ENCODE data around the gene PLCB2. TPM values are rescaled to one million over a fixed set of nuclear protein-coding genes. Genes with fewer than 3 reads are reported as not detected.

The PLCB2 gene, protein sequence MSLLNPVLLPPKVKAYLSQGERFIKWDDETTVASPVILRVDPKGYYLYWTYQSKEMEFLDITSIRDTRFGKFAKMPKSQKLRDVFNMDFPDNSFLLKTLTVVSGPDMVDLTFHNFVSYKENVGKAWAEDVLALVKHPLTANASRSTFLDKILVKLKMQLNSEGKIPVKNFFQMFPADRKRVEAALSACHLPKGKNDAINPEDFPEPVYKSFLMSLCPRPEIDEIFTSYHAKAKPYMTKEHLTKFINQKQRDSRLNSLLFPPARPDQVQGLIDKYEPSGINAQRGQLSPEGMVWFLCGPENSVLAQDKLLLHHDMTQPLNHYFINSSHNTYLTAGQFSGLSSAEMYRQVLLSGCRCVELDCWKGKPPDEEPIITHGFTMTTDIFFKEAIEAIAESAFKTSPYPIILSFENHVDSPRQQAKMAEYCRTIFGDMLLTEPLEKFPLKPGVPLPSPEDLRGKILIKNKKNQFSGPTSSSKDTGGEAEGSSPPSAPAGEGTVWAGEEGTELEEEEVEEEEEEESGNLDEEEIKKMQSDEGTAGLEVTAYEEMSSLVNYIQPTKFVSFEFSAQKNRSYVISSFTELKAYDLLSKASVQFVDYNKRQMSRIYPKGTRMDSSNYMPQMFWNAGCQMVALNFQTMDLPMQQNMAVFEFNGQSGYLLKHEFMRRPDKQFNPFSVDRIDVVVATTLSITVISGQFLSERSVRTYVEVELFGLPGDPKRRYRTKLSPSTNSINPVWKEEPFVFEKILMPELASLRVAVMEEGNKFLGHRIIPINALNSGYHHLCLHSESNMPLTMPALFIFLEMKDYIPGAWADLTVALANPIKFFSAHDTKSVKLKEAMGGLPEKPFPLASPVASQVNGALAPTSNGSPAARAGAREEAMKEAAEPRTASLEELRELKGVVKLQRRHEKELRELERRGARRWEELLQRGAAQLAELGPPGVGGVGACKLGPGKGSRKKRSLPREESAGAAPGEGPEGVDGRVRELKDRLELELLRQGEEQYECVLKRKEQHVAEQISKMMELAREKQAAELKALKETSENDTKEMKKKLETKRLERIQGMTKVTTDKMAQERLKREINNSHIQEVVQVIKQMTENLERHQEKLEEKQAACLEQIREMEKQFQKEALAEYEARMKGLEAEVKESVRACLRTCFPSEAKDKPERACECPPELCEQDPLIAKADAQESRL
- total RNA-seq (100 to 1,000 TPM; 179 to 359 (median 186) TPM), polyA plus RNA-seq (10 to 100 TPM; 19.8 to 28.4 TPM), total RNA-seq (267 reads per million, percentile 95 among the genes with 10 or more reads in this experiment)

DNA sequence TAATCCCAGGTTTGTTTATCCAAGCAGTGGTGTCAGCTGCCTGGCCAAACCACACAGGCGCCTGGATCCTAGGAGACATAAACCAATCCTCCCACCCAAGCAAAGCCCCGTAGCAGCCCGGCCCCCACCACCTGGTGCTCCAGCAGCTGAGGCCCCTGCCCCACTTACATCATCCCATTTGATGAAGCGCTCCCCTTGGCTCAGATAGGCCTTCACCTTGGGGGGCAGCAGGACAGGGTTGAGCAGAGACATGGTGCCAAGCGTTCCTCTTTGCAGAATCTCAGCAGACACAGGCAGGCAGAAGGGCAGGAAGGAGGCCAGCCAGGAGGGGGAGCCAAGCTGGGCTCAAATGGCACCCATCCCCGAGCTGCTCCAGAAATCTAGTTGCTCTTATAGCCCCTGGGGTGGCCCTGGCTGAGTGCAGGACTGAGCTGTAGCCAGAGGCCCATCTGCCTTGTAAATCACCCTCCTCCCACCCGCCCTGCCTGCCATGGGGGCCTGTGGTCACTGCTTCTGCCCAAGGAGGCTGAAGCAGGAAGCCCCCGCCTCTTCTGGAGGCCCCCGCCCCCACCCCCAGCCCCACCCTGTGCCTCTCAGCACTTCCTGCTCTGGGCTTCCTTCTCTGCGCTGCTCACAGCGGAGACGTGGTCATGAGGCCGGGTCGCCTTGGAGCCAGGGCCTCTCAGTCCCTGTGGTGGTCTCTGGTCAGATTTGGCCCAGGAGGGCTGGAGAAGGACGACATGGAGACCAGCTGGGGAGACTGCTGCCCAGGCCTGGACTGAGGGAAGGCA is at the start of gene PLCB2:
Gene PLCB2, minus strand, starts transcription at position 515 of the 791 bp plus-strand sequence. Its CDS starts 263 bp downstream, at position 252.
- ChIA-PET CTCF (interaction anchor here (0.8 to 19.9 kb wide), 17 partner anchors 10 to 262 kb away, joined by 3 to 366 read pairs (median 4); partner anchors contain the start of genes ANKRD63, CCDC9B and INAFM2), POLR2A (interaction anchor here (0.5 to 6.4 kb wide), 18 partner anchors 12 to 372 kb away, joined by 3 to 93 read pairs (median 4); partner anchors contain the start of genes ANKRD63, BAHD1, BMF and INAFM2)
- H3K4me1 Mint-ChIP-seq: peaks cover 31 to 62% (median 48%) of the 10 kb centered on the region in 7 donors
- H3K27ac ChIP-seq (ENCODE audit: low read depth, low read length): peak within 1 kb of the TSS; percentile 94
- peaks cover 16 to 22% of the 10 kb centered on the region in 2 donors for H3K4me1 ChIP-seq (ENCODE audit: control insufficient read depth in 2 of 2, insufficient read depth in 2 of 2, low read length in 2 of 2)
- peaks cover 0 to 16% (median 7%) of the 10 kb centered on the region in 5 donors for H3K36me3 Mint-ChIP-seq
- H3K27me3 Mint-ChIP-seq: peaks cover 0 to 13% (median 0%) of the 10 kb centered on the region in 5 donors
- H3K36me3 ChIP-seq (ENCODE audit: control insufficient read depth in 2 of 3, insufficient read depth in 3 of 3, low read length in 3 of 3): peaks cover 0 to 29% (median under 1%) of the 10 kb centered on the region in 3 experiments
- DNase-seq (peak; percentile 57 to 83 (median 79)), ATAC-seq (peak; percentile 83)
- H3K27me3 ChIP-seq (ENCODE audit: control insufficient read depth in 2 of 2, insufficient read depth in 2 of 2, low read length in 2 of 2): no peaks in the 10 kb centered on the region
- peak within 1 kb of the TSS; percentile 99 for H3K4me3 ChIP-seq (ENCODE audit: low read length)
- intact Hi-C loops (cut with micrococcal nuclease): loop anchor here (1.0 to 5.0 kb wide), 7 partner anchors 14 to 147 kb away; partner anchors contain the start of genes ANKRD63 (in 1 of the 2), BUB1B (in 1 of the 2), DISP2 (in 1 of the 2) and INAFM2 (in 1 of the 2)
- peak within 1 kb of the TSS; percentile 93 to 99 (median 96) for H3K4me3 Mint-ChIP-seq
- peak within 1 kb of the TSS; percentile 93 to 99 (median 97) for H3K27ac Mint-ChIP-seq
- H3K9me3 ChIP-seq (ENCODE audit: control insufficient read depth in 2 of 3, low read length in 3 of 3): no peaks in the 10 kb centered on the region
- no peaks in the 10 kb centered on the region for H3K9me3 Mint-ChIP-seq

- Histone ChIP-seq H3K4me1 (ENCODE audit: control insufficient read depth in 2 of 2, insufficient read depth in 2 of 2, low read length in 2 of 2) (peaks cover 0 to 12% of the 10 kb centered on the region in 2 donors), H3K27ac (ENCODE audit: low read depth, low read length) (no peak overlapping the region), H3K27me3 (ENCODE audit: control insufficient read depth in 2 of 2, insufficient read depth in 2 of 2, low read length in 2 of 2) (no peaks in the 10 kb centered on the region), H3K36me3 (ENCODE audit: control insufficient read depth in 2 of 3, insufficient read depth in 3 of 3, low read length in 3 of 3) (no peaks in the 10 kb centered on the region), H3K4me3 (ENCODE audit: low read length) (no peak overlapping the region), H3K9me3 (ENCODE audit: control insufficient read depth in 2 of 3, low read length in 3 of 3) (no peaks in the 10 kb centered on the region)
- POLR2A ChIA-PET: interaction anchor here (1.4 kb wide), 1 partner anchor 10 kb away, joined by 5 read pairs; no protein-coding TSS in a partner anchor
- DNase-seq (no peak), ATAC-seq (no peak)
- Mint-ChIP-seq H3K4me1 (peaks cover 7 to 12% (median 8%) of the 10 kb centered on the region in 7 donors), H3K36me3 (peaks cover 0 to 6% (median under 1%) of the 10 kb centered on the region in 5 donors), H3K27ac (no peak overlapping the region), H3K27me3 (peaks cover 0 to 34% (median 9%) of the 10 kb centered on the region in 5 donors), H3K4me3 (peak overlapping the region; percentile 4 to 84 (median 82)), H3K9me3 (peaks cover 0 to 2% (median 0%) of the 10 kb centered on the region in 11 donors)
- intact Hi-C loops (cut with micrococcal nuclease): loop anchor here in 1 of 2 donors (5.0 kb wide), 1 partner anchor 50 kb away; the partner anchor contains the start of gene PLCB2
- CTCF ChIA-PET: no interaction called here
Observed at GRCh38 chr15:40357246-40357645, 49.5 kb upstream of the PLCB2 start.

DNA sequence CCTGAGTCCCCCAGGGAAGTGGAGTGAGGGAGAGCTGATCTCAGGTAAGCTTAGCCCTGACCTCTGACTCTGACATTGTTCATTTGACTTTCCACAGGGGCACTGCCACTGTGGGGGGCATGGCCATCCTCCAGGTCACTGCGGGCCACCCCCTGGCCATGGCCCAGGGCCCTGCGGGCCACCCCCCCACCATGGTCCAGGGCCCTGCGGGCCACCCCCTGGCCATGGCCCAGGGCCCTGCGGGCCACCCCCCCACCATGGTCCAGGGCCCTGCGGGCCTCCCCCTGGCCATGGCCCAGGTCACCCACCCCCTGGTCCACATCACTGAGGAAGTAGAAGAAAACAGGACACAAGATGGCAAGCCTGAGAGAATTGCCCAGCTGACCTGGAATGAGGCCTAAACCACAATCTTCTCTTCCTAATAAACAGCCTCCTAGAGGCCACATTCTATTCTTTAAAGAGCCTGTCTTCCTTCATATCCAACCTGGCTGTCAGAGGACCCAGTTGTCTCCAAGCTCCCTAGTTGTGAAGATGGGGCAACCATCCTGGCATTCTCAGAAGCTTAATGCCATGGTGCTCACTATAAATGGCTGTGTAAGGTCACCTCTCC is 48.3 kb upstream of the PLCB2 start:
- Mint-ChIP-seq H3K4me1 (peaks cover 7 to 12% (median 8%) of the 10 kb centered on the region in 7 donors), H3K36me3 (peaks cover 0 to 4% (median 0%) of the 10 kb centered on the region in 5 donors), H3K4me3 (no peak overlapping the region), H3K27ac (no peak overlapping the region), H3K27me3 (peaks cover 0 to 36% (median 9%) of the 10 kb centered on the region in 5 donors), H3K9me3 (peaks cover 0 to 2% (median 0%) of the 10 kb centered on the region in 11 donors)
- ChIA-PET CTCF (interaction anchor here (1.3 kb wide), 1 partner anchor 82 kb away, joined by 5 read pairs; no protein-coding TSS in a partner anchor), POLR2A (interaction anchor here (1.1 to 1.4 kb wide), 2 partner anchors 11 to 22 kb away, joined by 4 to 5 read pairs; no protein-coding TSS in a partner anchor)
- Histone ChIP-seq H3K27ac (ENCODE audit: low read depth, low read length) (no peak overlapping the region), H3K4me3 (ENCODE audit: low read length) (no peak overlapping the region), H3K9me3 (ENCODE audit: control insufficient read depth in 2 of 3, low read length in 3 of 3) (no peaks in the 10 kb centered on the region), H3K27me3 (ENCODE audit: control insufficient read depth in 2 of 2, insufficient read depth in 2 of 2, low read length in 2 of 2) (no peaks in the 10 kb centered on the region), H3K4me1 (ENCODE audit: control insufficient read depth in 2 of 2, insufficient read depth in 2 of 2, low read length in 2 of 2) (peaks cover 0 to 12% of the 10 kb centered on the region in 2 donors), H3K36me3 (ENCODE audit: control insufficient read depth in 2 of 3, insufficient read depth in 3 of 3, low read length in 3 of 3) (no peaks in the 10 kb centered on the region)
- ATAC-seq (no peak), DNase-seq (no peak)
- intact Hi-C loops (cut with micrococcal nuclease): loop anchor here in 1 of 2 donors (5.0 kb wide), 1 partner anchor 49 kb away; the partner anchor contains the start of gene PLCB2

DNA sequence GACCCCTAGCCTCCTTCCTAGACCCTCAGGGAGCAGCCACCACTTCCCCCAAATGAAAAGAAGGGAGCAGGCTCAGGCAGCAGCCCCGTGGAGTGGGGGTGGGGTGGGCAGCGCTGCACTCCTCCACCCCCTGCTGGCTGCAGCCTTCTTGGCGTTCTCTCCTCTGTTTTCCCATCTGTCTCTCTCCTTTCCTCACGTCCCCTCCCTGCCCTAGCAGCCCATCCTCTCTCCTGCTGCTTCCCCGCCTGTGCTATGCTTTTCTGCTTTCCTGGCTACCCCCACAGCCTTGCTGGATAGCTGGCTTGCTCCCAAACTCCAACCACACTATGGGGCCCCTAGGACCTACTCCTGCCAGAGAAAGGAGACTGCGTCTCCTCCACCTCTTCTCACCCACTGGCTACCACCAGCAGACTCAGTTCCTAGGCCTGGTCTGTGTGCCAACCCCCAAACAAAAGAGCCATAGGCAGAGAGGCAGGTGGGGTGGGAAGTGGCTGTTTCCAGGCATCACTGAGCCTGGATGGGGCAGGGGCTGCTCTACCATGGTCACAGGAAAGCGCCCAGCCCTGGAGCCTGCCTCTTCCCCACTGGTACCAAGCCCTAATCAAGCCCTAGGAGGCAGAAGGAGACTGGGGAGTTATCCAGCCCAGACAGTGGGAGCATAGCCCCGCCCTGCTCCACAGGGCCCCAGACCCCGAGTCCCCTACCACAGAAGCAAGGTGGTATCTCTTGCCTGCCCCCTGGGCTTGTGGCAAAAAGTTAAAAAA is 46.9 kb upstream of the PLCB2 start:
- H3K9me3 Mint-ChIP-seq: peaks cover 0 to 2% (median 0%) of the 10 kb centered on the region in 11 donors
- H3K36me3 Mint-ChIP-seq: no peaks in the 10 kb centered on the region
- Histone ChIP-seq H3K27me3 (ENCODE audit: control insufficient read depth in 2 of 2, insufficient read depth in 2 of 2, low read length in 2 of 2) (no peaks in the 10 kb centered on the region), H3K4me1 (ENCODE audit: control insufficient read depth in 2 of 2, insufficient read depth in 2 of 2, low read length in 2 of 2) (peaks cover 0 to 12% of the 10 kb centered on the region in 2 donors), H3K36me3 (ENCODE audit: control insufficient read depth in 2 of 3, insufficient read depth in 3 of 3, low read length in 3 of 3) (no peaks in the 10 kb centered on the region), H3K27ac (ENCODE audit: low read depth, low read length) (no peak overlapping the region), H3K9me3 (ENCODE audit: control insufficient read depth in 2 of 3, low read length in 3 of 3) (no peaks in the 10 kb centered on the region), H3K4me3 (ENCODE audit: low read length) (no peak overlapping the region)
- H3K27ac Mint-ChIP-seq: no peak overlapping the region
- H3K27me3 Mint-ChIP-seq: peaks cover 0 to 36% (median 9%) of the 10 kb centered on the region in 5 donors
- ChIA-PET CTCF (interaction anchor here (0.8 to 1.3 kb wide), 2 partner anchors 16 to 80 kb away, joined by 3 to 5 read pairs; no protein-coding TSS in a partner anchor), POLR2A (no interaction called here)
- H3K4me3 Mint-ChIP-seq: no peak overlapping the region
- H3K4me1 Mint-ChIP-seq: peaks cover 6 to 11% (median 8%) of the 10 kb centered on the region in 7 donors
- no peak for DNase-seq
- intact Hi-C loops (cut with micrococcal nuclease): loop anchor here in 1 of 2 donors (5.0 kb wide), 1 partner anchor 47 kb away; the partner anchor contains the start of gene PLCB2
- no peak for ATAC-seq
